SK-N-MC (cell line): ENCODE data around the gene COLEC11.

ENCODE experiments used
- EZH2 ChIP-seq: fragments of 200-600 bp; sonication (generic); IDR thresholded peaks from one replicate; pipeline ENCODE4 v1.6.1; 2017; ENCODE audit warnings: antibody characterized with exemption
- FOXP2 ChIP-seq: optimal IDR thresholded peaks from 2 replicates; pipeline ENCODE3; 2011; ENCODE audit warnings: mild to moderate bottlenecking, moderate library complexity; ENCODE audit not compliant: insufficient read depth; ENCODE audit errors: extremely low read length, control extremely low read depth
- POLR2AphosphoS5 ChIP-seq: IDR thresholded peaks from 2 replicates; pipeline ENCODE4 v1.6.1; 2012; ENCODE audit warnings: mild to moderate bottlenecking, low read depth, low read length, borderline replicate concordance

- TF ChIP-seq POLR2AphosphoS5, result no peak
- TF ChIP-seq EZH2, result no peak
- no peak for TF ChIP-seq FOXP2
Observed at GRCh38 chr2:3642521-3643215, 47.8 kb downstream of the COLEC11 start.
